SK-N-MC (cell line): Measurements from ENCODE around the gene DHX16.

Experiments used
- DNase-seq: peaks from one replicate; pipeline ENCODE4 v3.0.0-alpha.2; 2011; ENCODE audit warnings: low read depth, low spot score
- H3K27ac ChIP-seq: fragments of 200-600 bp; sonication (generic); 2 replicates; pipeline ENCODE4 v1.5.1; 2016; ENCODE audit warnings: mixed run types
- H3K36me3 ChIP-seq: fragments of 200-600 bp; sonication (generic); 2 replicates; pipeline ENCODE4 v1.6.1; 2017; ENCODE audit warnings: antibody characterized with exemption, low read length, mixed read lengths; ENCODE audit not compliant: insufficient read depth
- H3K4me3 ChIP-seq: fragments of 200-600 bp; sonication (generic); 2 replicates; pipeline ENCODE4 v1.5.1; 2016
- H3K9ac ChIP-seq: fragments of 200-600 bp; sonication (generic); 2 replicates; pipeline ENCODE4 v1.8.0; 2017; ENCODE audit warnings: mixed run types, mixed read lengths; ENCODE audit not compliant: insufficient read length
- H3K9me3 ChIP-seq: fragments of 200-600 bp; sonication (generic); 2 replicates; pipeline ENCODE4 v1.6.1; 2017; ENCODE audit warnings: low read depth, mild to moderate bottlenecking, antibody characterized with exemption, low read length, moderate library complexity, mixed read lengths
- EZH2 ChIP-seq: fragments of 200-600 bp; sonication (generic); IDR thresholded peaks from one replicate; pipeline ENCODE4 v1.6.1; 2017; ENCODE audit warnings: antibody characterized with exemption
- FOXP2 ChIP-seq: optimal IDR thresholded peaks from 2 replicates; pipeline ENCODE3; 2011; ENCODE audit warnings: mild to moderate bottlenecking, moderate library complexity; ENCODE audit not compliant: insufficient read depth; ENCODE audit errors: extremely low read length, control extremely low read depth
- POLR2AphosphoS5 ChIP-seq: IDR thresholded peaks from 2 replicates; pipeline ENCODE4 v1.6.1; 2012; ENCODE audit warnings: mild to moderate bottlenecking, low read depth, low read length, borderline replicate concordance

DHX16 gene

DNA sequence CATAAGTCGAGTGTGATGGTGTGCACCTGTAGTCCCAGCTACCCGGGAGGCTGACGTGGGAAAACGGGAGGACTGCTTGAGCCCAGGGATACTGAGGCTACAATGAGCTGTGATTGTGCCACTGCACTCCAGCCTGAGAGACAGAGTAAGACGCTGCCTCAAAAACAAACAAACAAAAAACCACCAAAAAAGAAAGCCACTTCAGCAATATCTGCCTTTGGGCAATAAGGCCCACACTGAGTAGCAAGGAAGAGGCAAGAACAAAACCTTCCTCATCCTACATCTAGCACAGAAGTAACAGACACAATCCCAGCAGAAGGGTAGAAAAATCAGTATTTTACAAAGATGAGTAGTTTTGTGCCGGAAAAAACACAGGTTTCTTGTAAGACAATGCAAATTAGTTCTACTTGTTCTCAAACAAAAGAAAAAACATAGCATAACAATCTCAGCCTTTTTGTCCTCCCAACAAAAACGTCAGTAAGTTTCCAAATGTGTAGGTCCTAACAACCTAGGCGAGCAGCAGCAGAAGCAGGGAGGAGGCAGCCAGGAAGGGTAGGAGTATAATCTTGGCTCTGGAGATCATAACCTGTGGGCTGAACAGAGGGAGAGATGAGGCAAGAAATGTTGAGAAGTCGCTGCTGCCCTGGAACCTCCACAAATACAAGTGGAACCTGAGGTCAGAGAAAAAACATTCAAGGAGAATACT, 61.5 kb downstream of the DHX16 start:
- Histone ChIP-seq H3K36me3 (peaks cover 49% of the 10 kb centered on the region), H3K27ac (peak overlapping the region; percentile 100), H3K9ac (no peak overlapping the region), H3K4me3 (no peak overlapping the region), H3K9me3 (no peaks in the 10 kb centered on the region)
- TF ChIP-seq FOXP2 (no peak), POLR2AphosphoS5 (no peak), EZH2 (no peak)
- no peak for DNase-seq

DNA sequence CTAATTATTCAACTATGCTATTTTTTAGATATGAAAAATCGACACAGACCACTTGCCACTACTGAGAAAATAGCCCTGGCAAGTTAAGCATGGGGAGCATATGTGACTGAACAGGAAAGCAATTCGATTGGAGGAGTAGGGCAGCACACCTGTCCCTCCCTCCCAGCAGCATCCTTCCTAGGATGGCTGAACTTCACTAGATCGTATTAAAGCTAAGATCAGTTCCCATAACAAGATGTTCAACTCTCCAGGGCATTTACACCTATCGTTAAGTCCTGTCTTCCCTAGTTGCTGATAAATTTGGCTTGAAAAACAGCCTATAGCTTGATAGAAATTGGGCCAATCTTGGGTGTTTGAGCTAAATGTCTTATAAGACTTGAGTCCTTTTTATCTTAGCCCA, 62.7 kb downstream of the DHX16 start:
- Histone ChIP-seq H3K27ac (no peak overlapping the region), H3K9me3 (no peaks in the 10 kb centered on the region), H3K9ac (no peak overlapping the region), H3K4me3 (no peak overlapping the region), H3K36me3 (peaks cover 54% of the 10 kb centered on the region)
- no peak for DNase-seq
- TF ChIP-seq POLR2AphosphoS5 = no peak; the same call in 1 of the 2 replicates
- no peak for TF ChIP-seq EZH2
- TF ChIP-seq FOXP2 = no peak

DNA sequence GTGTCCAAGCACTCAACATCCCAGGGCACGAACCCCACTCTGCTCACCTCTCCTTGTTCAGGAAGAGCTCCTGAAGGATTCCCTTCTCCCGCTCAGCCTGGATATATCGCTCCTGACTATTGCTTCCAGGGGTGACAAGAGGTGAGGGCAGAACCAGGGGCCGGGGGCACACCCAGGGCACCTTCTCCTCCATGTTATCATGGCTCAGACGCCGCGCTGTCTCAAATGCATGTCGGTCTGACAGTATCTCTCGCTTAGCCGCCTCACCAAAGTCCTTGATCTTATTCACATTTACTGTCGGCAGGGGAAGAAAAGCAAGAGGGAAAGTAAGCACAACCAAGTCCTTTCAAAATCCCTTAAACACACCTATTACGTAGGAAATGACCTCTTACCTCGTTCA, 68.8 kb downstream of the DHX16 start:
- Histone ChIP-seq H3K9ac (no peak overlapping the region), H3K27ac (no peak overlapping the region), H3K9me3 (no peaks in the 10 kb centered on the region), H3K4me3 (no peak overlapping the region), H3K36me3 (peaks cover 87% of the 10 kb centered on the region)
- TF ChIP-seq POLR2AphosphoS5 = no peak
- TF ChIP-seq FOXP2 = no peak
- DNase-seq = no peak
